Osteocyte (in vitro differentiated cells): Measurements from ENCODE around the gene DCST2. TPM values are rescaled to one million over a fixed set of nuclear protein-coding genes. Genes with fewer than 3 reads are reported as not detected.

Experiments
- DNase-seq: peaks from one replicate; pipeline ENCODE4 v3.0.0; 2021; ENCODE audit warnings: mixed read lengths; ENCODE audit not compliant: unreplicated experiment; ENCODE audit errors: extremely low spot score
- H3K27ac Mint-ChIP-seq: one replicate; pipeline ENCODE4 v1.8.0; 2021; ENCODE audit warnings: mild to moderate bottlenecking, mixed read lengths; ENCODE audit not compliant: unreplicated experiment
- H3K27me3 Mint-ChIP-seq: one replicate; pipeline ENCODE4 v1.8.0; 2021; ENCODE audit warnings: mixed read lengths; ENCODE audit not compliant: unreplicated experiment
- H3K36me3 Mint-ChIP-seq: one replicate; pipeline ENCODE4 v1.8.0; 2021; ENCODE audit warnings: mixed read lengths; ENCODE audit not compliant: unreplicated experiment
- H3K4me1 Mint-ChIP-seq: one replicate; pipeline ENCODE4 v1.8.0; 2021; ENCODE audit warnings: mixed read lengths; ENCODE audit not compliant: unreplicated experiment
- H3K4me3 Mint-ChIP-seq: one replicate; pipeline ENCODE4 v1.8.0; 2021; ENCODE audit warnings: mild to moderate bottlenecking, moderate library complexity, mixed read lengths; ENCODE audit not compliant: unreplicated experiment
- H3K9me3 Mint-ChIP-seq: one replicate; pipeline ENCODE4 v1.8.0; 2021; ENCODE audit warnings: mixed read lengths; ENCODE audit not compliant: unreplicated experiment
- CTCF ChIP-seq: fragments of 200-600 bp; sonication (generic); IDR thresholded peaks from 2 replicates; pipeline ENCODE4 v1.5.0; 2021; ENCODE audit warnings: antibody characterized with exemption, mild to moderate bottlenecking, moderate library complexity
- total RNA-seq: library from RNA; stranded (reverse); gene quantifications from 2 replicates; pipeline ENCODE4 v1.2.1, GENCODE V29; 2021

Gene DCST2
- total RNA-seq, 1 donor from 2014 or later, result 0.75 TPM

GRCh38 chr1:155072531-155073289, 39.1 kb upstream of the DCST2 start:
- Mint-ChIP-seq H3K4me1 (peaks cover 10% of the 10 kb centered on the region), H3K27me3 (peaks cover 11% of the 10 kb centered on the region), H3K4me3 (no peak overlapping the region), H3K36me3 (no peaks in the 10 kb centered on the region), H3K27ac (no peak overlapping the region), H3K9me3 (no peaks in the 10 kb centered on the region)
- DNase-seq, result no peak
- TF ChIP-seq CTCF, result no peak

GRCh38 chr1:155071701-155072100, 38.1 kb upstream of the DCST2 start:
- H3K4me1 Mint-ChIP-seq, result peaks cover 10% of the 10 kb centered on the region
- peak overlapping the region; percentile 48 for H3K4me3 Mint-ChIP-seq
- H3K36me3 Mint-ChIP-seq, result no peaks in the 10 kb centered on the region
- peaks cover 11% of the 10 kb centered on the region for H3K27me3 Mint-ChIP-seq
- DNase-seq, result no peak
- no peak for TF ChIP-seq CTCF
- no peak overlapping the region for H3K27ac Mint-ChIP-seq
- no peaks in the 10 kb centered on the region for H3K9me3 Mint-ChIP-seq

- no peak overlapping the region for H3K27ac Mint-ChIP-seq
These were observed 37.4 kb upstream of the DCST2 start for GRCh38 chr1:155070721-155071569.

GRCh38 chr1:155070158-155070621, 36.6 kb upstream of the DCST2 start:
- no peak for TF ChIP-seq CTCF
- H3K36me3 Mint-ChIP-seq, result no peaks in the 10 kb centered on the region

More at GRCh38 chr1:155070721-155071569, 37.4 kb upstream of the DCST2 start:
- Mint-ChIP-seq H3K36me3 (no peaks in the 10 kb centered on the region), H3K4me1 (peaks cover 10% of the 10 kb centered on the region), H3K9me3 (no peaks in the 10 kb centered on the region), H3K27me3 (peaks cover 11% of the 10 kb centered on the region), H3K4me3 (peak overlapping the region; percentile 48)
- DNase-seq, result no peak
- peak; percentile 54 for TF ChIP-seq CTCF

More at GRCh38 chr1:155070158-155070621, 36.6 kb upstream of the DCST2 start:
- H3K27ac Mint-ChIP-seq, result no peak overlapping the region
- H3K27me3 Mint-ChIP-seq, result peaks cover 11% of the 10 kb centered on the region
- H3K4me3 Mint-ChIP-seq, result peak overlapping the region; percentile 32
- DNase-seq, result no peak
- H3K4me1 Mint-ChIP-seq, result peaks cover 10% of the 10 kb centered on the region
- H3K9me3 Mint-ChIP-seq, result no peaks in the 10 kb centered on the region
